GM19395 (cell line): ENCODE results near the gene GPHN.
"Not testable (repeated sequence)": the region's sequence is repeated elsewhere in the genome, so short reads cannot be mapped to it uniquely, and the experiment has no call there.

Experiments
- ATAC-seq: cut with Tn5 transposase; IDR thresholded peaks from one replicate; pipeline ENCODE4 v1.9.1; 2021; ENCODE audit warnings: mild to moderate bottlenecking, moderate library complexity; ENCODE audit not compliant: unreplicated experiment

GPHN gene

GRCh38 chr14:66758031-66758613 is 250.2 kb downstream of the GPHN start:
- ATAC-seq = no peak

GRCh38 chr14:66772146-66772545 is 264.2 kb downstream of the GPHN start:
- no peak for ATAC-seq

GRCh38 chr14:66782853-66783252 is 274.9 kb downstream of the GPHN start:
- no peak for ATAC-seq

- no peak for ATAC-seq
Observed at GRCh38 chr14:66790101-66790500, 282.2 kb downstream of the GPHN start.

- ATAC-seq = no peak
Observed at GRCh38 chr14:66802962-66803361, 295.0 kb downstream of the GPHN start.

- no peak for ATAC-seq
Observed at GRCh38 chr14:66804141-66804540, 296.2 kb downstream of the GPHN start.

GRCh38 chr14:66813636-66814035 is 305.7 kb downstream of the GPHN start:
- no peak for ATAC-seq

- no peak for ATAC-seq
Observed at GRCh38 chr14:66815687-66816086, 307.7 kb downstream of the GPHN start.

GRCh38 chr14:66824251-66824650 is 316.3 kb downstream of the GPHN start:
- ATAC-seq = no peak

- ATAC-seq = no peak
Observed at GRCh38 chr14:66827182-66827581, 319.2 kb downstream of the GPHN start.

- no peak for ATAC-seq
Observed at GRCh38 chr14:66831173-66831572, 323.2 kb downstream of the GPHN start.

- no peak for ATAC-seq
Observed at GRCh38 chr14:66833816-66834215, 325.9 kb downstream of the GPHN start.

- ATAC-seq = not testable (repeated sequence)
Observed at GRCh38 chr14:66837436-66837835, 329.5 kb downstream of the GPHN start.

- no peak for ATAC-seq
Observed at GRCh38 chr14:66842911-66843512, 335.1 kb downstream of the GPHN start.

- no peak for ATAC-seq
Observed at GRCh38 chr14:66850258-66850888, 342.4 kb downstream of the GPHN start.

GRCh38 chr14:66853311-66853710 is 345.4 kb downstream of the GPHN start:
- ATAC-seq = no peak

- no peak for ATAC-seq
Observed at GRCh38 chr14:66857867-66858266, 349.9 kb downstream of the GPHN start.

GRCh38 chr14:66859063-66859671 is 351.2 kb downstream of the GPHN start:
- no peak for ATAC-seq

- ATAC-seq = no peak
Observed at GRCh38 chr14:66881596-66881995, 373.6 kb downstream of the GPHN start.

GRCh38 chr14:66884149-66884548 is 376.2 kb downstream of the GPHN start:
- ATAC-seq = no peak

GRCh38 chr14:66900719-66901118 is 392.8 kb downstream of the GPHN start:
- ATAC-seq = no peak

- ATAC-seq = no peak
Observed at GRCh38 chr14:66910311-66910840, 402.4 kb downstream of the GPHN start.
